Measurements from ENCODE around the gene ZNF385D.
A peak's percentile ranks its signal among the peaks of the same experiment; 100 is the strongest.

ZNF385D gene

DNA sequence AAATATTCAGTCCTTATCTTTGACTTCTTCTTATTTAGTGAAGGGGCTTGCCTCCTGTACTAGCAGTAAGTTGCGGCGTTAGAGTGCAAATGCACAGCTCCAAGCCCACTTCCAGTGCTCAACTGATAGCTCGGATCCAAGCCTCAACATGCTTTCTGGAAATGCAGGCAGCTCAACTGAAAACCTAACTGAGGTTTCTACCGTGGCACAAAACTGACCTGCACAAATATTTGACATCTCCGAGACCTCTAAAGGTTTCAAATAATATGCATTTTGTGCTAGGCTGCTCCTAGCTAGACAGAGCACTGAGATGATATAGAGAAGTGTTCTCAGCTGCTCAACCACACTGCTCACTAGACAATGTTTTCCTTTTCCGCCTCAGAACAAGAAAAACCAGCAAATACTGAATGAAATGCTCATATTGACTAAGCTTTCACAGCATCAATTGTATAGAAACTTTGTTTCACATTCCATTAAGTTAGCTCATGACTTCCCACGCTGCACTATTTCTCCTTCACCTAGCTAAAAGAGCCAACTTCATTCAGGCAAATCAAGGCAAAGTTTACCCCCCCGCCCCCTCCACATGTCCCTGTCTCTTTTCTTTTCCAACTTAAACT lies 822 bp downstream of the ZNF385D start:
- peak in 1 of 2 experiments; percentile 32 for DNase-seq (ENCODE audit: low read depth in 2 of 2)

GRCh38 chr3:21747966-21748555 lies 2.9 kb downstream of the ZNF385D start:
- no peak for DNase-seq (ENCODE audit: low read depth in 2 of 2)

DNA sequence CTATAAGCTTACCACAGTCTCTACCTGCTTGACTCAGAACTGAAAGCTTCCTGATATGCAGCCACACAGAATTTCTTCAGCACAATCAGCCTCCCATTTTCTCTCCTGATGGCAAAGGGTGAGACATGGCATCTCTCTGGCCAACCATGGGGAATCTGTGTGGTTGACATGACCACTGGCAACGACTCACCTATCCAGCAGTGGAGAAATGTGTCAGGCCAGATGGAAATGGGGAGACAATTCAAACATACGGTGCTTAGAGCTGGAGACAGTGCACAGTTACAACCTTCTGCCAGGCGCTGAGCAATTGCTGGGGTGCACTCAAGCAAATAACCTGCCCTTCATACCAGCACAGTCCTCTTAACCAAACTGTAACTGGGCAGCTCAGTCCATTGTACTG lies 3.6 kb downstream of the ZNF385D start:
- no peak for DNase-seq (ENCODE audit: low read depth in 2 of 2)

DNA sequence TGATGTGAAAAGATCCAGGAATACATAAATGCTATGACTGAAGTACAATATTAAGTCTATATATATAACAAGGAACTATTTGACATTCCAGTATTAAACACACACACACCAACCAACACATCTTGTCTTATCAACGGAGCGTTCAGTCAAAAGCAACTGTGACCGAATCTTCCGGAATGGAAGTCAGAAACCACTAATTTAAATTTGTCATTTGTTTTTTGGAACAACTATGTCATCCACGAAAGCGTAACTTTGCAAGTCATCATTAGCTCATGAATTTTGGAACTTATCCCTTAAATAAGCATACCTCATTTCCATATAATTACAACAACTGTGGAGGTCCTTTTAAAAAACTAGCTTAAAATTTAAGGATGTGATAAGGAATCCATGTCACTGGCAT lies 5.0 kb downstream of the ZNF385D start:
- DNase-seq (ENCODE audit: low read depth in 2 of 2): no peak

GRCh38 chr3:21744793-21745192 lies 6.2 kb downstream of the ZNF385D start:
- no peak for DNase-seq (ENCODE audit: low read depth in 2 of 2)

GRCh38 chr3:21738935-21739702 lies 11.9 kb downstream of the ZNF385D start:
- DNase-seq (ENCODE audit: low read depth in 2 of 2): no peak

DNA sequence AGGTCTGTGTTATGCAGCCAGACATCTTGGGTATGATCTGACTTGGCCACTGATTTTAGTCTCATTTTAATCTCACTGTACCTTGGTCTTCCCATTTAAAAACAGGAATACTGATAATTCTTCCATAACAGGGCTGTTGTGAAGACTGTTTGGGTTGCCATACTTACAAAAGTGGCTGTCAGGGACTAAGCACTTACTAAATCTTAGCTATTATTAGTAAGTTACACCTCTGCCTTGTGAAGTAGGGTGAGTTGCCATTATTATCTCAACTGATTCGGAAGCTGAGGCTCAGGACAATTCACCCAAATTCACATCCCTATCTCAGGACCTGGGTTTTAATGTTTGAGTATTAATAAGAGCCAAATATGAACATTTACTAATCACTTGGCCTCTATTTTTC lies 12.7 kb downstream of the ZNF385D start:
- no peak for DNase-seq (ENCODE audit: low read depth in 2 of 2)

- DNase-seq (ENCODE audit: low read depth in 2 of 2): peak; percentile 50 to 58
Observed at GRCh38 chr3:21734746-21735145, 16.3 kb downstream of the ZNF385D start.

GRCh38 chr3:21729888-21730459 lies 21.0 kb downstream of the ZNF385D start:
- peak; percentile 43 to 47 for DNase-seq (ENCODE audit: low read depth in 2 of 2)

- no peak for DNase-seq (ENCODE audit: low read depth in 2 of 2)
Observed at GRCh38 chr3:21729331-21729730, 21.7 kb downstream of the ZNF385D start.

GRCh38 chr3:21722768-21723167 lies 28.2 kb downstream of the ZNF385D start:
- no peak for DNase-seq (ENCODE audit: low read depth in 2 of 2)

DNA sequence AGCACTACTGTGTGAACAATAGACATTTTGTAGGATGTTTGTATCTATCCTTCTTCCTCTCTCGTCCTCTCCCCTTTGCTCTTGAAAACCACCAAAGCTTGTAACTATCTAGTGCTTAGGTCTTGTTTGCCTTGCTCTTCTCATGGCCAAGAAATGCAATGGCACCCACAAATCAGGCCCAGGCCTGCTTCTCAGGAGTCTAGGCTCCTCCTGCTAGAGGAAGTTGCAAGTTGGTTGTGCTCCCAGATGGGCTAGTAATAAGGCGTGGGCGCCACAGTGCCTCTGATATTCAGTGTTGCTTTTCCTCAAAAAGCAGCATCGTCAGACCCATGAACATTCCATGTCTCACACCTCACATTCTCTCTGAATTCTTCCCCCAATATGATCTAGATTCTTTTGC lies 28.7 kb downstream of the ZNF385D start:
- DNase-seq (ENCODE audit: low read depth in 2 of 2): no peak

DNA sequence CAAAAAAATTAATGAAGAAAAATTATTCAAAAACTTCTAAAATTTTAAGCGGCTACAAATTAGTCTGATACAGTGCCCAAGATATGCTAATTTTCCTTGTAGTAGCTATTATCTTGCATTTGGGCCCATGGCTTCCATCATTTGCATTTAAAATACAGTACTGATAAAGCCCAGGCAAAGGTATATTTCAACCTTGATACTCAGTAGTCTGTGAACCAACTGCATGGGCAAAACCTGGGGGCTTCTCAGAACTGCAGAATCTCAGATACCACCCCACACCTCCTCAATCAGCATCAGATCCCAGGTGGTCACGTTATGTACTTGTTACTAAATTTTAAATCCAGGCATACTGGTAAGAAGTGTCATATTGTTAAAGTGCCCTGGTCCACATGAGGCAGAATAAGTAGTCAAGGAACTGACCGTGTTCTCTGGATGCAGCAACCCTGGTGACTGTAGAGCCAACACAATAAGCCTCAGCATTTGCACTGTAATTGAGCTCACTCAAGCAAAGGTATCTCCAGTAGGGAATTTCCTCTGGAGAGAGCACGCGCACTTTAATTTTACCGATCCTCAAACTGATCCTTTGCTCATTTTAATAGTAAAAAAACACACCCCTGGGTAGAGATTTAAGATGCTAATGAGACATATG lies 31.9 kb downstream of the ZNF385D start:
- DNase-seq (ENCODE audit: low read depth in 2 of 2): no peak

GRCh38 chr3:21718161-21718765 lies 32.7 kb downstream of the ZNF385D start:
- DNase-seq (ENCODE audit: low read depth in 2 of 2): peak; percentile 96 to 97

DNA sequence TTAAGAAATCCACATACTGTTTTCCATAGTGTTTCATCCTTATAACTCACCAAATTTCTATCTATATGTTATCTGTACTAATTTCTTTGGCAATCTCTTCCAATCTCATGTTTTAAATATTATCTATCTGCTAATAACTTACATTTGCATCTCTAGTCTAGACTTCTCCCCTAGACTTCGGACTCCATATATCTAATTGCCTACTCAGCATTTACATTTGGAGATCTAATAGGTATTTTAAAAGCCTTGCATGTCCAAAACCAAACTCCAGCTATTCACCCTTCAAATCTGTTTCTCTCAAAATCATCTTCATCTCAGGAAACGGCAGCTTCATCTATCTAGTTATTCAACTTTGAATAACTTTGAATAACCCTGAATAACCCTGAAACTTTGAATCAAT lies 35.3 kb downstream of the ZNF385D start:
- DNase-seq (ENCODE audit: low read depth in 2 of 2): no peak

- no peak for DNase-seq (ENCODE audit: low read depth in 2 of 2)
Observed at GRCh38 chr3:21705769-21706168, 45.2 kb downstream of the ZNF385D start.

DNA sequence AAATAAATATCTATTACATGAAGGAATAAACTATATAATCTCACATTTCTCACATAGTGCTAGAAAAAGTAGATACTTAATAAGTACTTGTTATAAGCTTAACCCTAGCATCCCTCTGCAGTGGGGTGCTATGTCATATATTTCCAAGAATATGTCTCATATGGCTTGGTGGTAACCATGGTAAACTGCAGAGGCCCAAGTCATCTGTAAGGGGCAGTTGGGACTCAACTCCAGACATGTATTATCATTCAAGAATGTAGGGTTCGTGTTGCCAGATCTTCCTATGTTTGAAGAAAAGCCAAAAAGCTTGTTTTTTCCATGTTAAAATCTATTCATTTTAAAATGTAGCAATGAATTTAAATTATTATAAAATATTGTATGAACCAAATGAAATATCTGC lies 46.2 kb downstream of the ZNF385D start:
- no peak for DNase-seq (ENCODE audit: low read depth in 2 of 2)

DNA sequence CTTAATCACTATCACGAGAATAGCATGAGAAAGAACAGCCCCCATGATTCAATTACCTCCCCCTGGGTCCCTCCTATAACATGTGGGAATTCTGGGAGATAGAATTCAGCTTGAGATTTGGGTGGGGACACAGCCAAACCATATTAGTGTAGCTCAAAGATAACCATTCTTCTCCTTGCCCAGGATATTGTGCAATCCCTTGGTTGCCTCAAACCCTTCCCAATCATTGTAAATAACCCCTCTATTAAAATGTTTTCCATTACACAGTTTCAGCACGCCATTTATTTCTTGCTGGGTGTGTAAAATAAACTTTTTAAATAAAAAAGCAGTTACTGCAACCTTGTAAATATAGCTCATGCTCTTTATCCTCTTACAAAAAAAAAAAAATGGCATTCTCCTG lies 47.7 kb downstream of the ZNF385D start:
- no peak for DNase-seq (ENCODE audit: low read depth in 2 of 2)

DNA sequence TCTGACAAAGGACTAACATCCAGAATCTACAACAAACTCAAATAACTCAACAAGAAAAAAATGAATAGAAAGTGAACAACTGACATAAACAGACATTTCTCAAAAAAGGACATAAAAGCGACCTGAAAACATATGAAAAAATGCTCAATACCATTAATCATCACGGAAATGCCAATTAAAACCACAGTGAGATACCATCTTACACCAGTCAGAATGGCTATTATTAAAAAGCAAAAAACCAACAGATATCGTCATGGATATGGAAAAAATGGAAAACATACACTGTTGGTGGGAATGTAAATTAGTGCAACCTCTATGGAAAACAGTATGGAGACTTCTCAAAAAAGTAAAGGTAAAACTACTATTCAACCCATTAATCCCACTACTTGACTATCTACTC lies 53.3 kb downstream of the ZNF385D start:
- no peak for DNase-seq (ENCODE audit: low read depth in 2 of 2)

- no peak for DNase-seq (ENCODE audit: low read depth in 2 of 2)
Observed at GRCh38 chr3:21694506-21694905, 56.5 kb downstream of the ZNF385D start.

DNA sequence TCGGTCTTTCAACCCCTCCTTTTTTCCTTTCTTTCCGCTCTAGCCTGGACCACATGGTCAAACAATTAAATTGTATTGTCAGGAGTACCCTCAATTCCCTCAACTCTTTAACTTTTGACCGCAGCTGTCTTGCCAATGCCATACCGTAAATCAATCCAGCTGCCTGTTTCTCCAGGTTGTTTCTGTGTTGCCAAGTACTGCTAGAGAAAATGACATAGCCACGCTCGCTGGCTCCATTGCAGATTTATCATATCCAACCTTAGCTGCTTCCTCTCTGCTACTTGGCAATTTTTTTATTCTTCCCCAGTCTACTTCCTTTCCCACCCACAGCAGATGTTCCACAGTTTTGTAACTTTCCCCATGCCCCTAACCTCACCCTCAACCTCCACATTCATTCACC lies 60.0 kb downstream of the ZNF385D start:
- DNase-seq (ENCODE audit: low read depth in 2 of 2): no peak

- peak; percentile 34 to 41 for DNase-seq (ENCODE audit: low read depth in 2 of 2)
Observed at GRCh38 chr3:21682206-21682605, 68.8 kb downstream of the ZNF385D start.

Measured in fibroblast of skin of left biceps (primary cell).